PC-3 (cell line): ENCODE results near the gene SCAPER. TPM values are rescaled to one million over a fixed set of nuclear protein-coding genes. Genes with fewer than 3 reads are reported as not detected.

Source experiments
- ATAC-seq: fragments of 200-7000 bp; cut with Tn5 transposase; 2 replicates; pipeline ENCODE4 v1.9.1; 2020; ENCODE audit warnings: mild to moderate bottlenecking, moderate library complexity
- BruUV-seq: library from RNA; stranded (reverse); fragments of 400-500 nt; replicated peaks from 2 replicates; lab custom pipeline; 2021; lab: Mats Ljungman, UMichigan
- CTCF ChIA-PET: fragments of 300-600 bp; sonication (Branson Sonifier 250); formaldehyde crosslinking; loops from one replicate; lab custom pipeline; 2022; ENCODE audit warnings: antibody characterized with exemption; lab: Charles Lee
- POLR2A ChIA-PET: fragments of 300-600 bp; sonication (Branson Sonifier 250); formaldehyde crosslinking; loops from one replicate; lab custom pipeline; 2022; ENCODE audit warnings: antibody characterized with exemption; ENCODE audit not compliant: unreplicated experiment; lab: Charles Lee
- DNase-seq: peaks from one replicate; pipeline ENCODE4 v3.0.0-alpha.2; 2015
- H2AFZ ChIP-seq: fragments of 300-600 bp; sonication (generic); 2 replicates; pipeline ENCODE4 v1.6.0; 2016; ENCODE audit warnings: antibody characterized with exemption, low read length
- H3F3A ChIP-seq: fragments of 300-600 bp; sonication (generic); one replicate; pipeline ENCODE4 v1.6.0; 2017; ENCODE audit warnings: antibody characterized with exemption, low read length, control low read depth, mild to moderate bottlenecking; ENCODE audit not compliant: unreplicated experiment
- H3K27ac ChIP-seq: fragments of 300-600 bp; sonication (generic); 2 replicates; pipeline ENCODE4 v1.5.1; 2016; ENCODE audit warnings: mild to moderate bottlenecking, low read length
- H3K27me3 ChIP-seq: fragments of 300-600 bp; sonication (generic); 2 replicates; pipeline ENCODE4 v1.6.1; 2016; ENCODE audit warnings: low read length, mixed read lengths
- H3K36me3 ChIP-seq: fragments of 300-600 bp; sonication (generic); 2 replicates; pipeline ENCODE4 v1.6.1; 2016; ENCODE audit warnings: low read depth, mixed run types, low read length, mixed read lengths
- H3K4me1 ChIP-seq: fragments of 300-600 bp; sonication (generic); 2 replicates; pipeline ENCODE4 v1.5.1; 2016; ENCODE audit warnings: low read length; ENCODE audit not compliant: insufficient read depth
- H3K4me2 ChIP-seq: fragments of 300-600 bp; sonication (generic); 2 replicates; pipeline ENCODE4 v1.6.0; 2016; ENCODE audit warnings: low read length
- H3K4me3 ChIP-seq: fragments of 300-600 bp; sonication (generic); 2 replicates; pipeline ENCODE4 v1.5.1; 2016; ENCODE audit warnings: mild to moderate bottlenecking, low read length, mixed read lengths
- H3K79me2 ChIP-seq: fragments of 300-600 bp; sonication (generic); 2 replicates; pipeline ENCODE4 v1.6.1; 2017; ENCODE audit warnings: low read length, mixed read lengths
- H3K9ac ChIP-seq: fragments of 300-600 bp; sonication (generic); 2 replicates; pipeline ENCODE4 v1.6.0; 2016; ENCODE audit warnings: mild to moderate bottlenecking, low read length
- H3K9me2 ChIP-seq: fragments of 300-600 bp; sonication (generic); replicated peaks from 2 replicates; pipeline ENCODE4 v1.6.1; 2016; ENCODE audit warnings: mixed run types, low read length, mixed read lengths
- H3K9me3 ChIP-seq: fragments of 300-600 bp; sonication (generic); 2 replicates; pipeline ENCODE4 v1.6.1; 2016; ENCODE audit warnings: low read length, mixed read lengths
- H4K20me1 ChIP-seq: fragments of 300-600 bp; sonication (generic); 2 replicates; pipeline ENCODE4 v1.6.1; 2016; ENCODE audit warnings: low read length, mixed read lengths
- CTCF ChIP-seq: fragments of 300-600 bp; sonication (generic); conservative IDR thresholded peaks from 2 replicates; pipeline ENCODE4 v1.5.1; 2017; ENCODE audit warnings: antibody characterized with exemption, low read depth, mild to moderate bottlenecking, low read length
- EZH2 ChIP-seq: fragments of 300-600 bp; sonication (generic); IDR thresholded peaks from one replicate; pipeline ENCODE4 v1.6.1; 2017; ENCODE audit warnings: antibody characterized with exemption, mild to moderate bottlenecking, low read length; ENCODE audit not compliant: unreplicated experiment
- EZH2phosphoT487 ChIP-seq: fragments of 300-600 bp; sonication (generic); IDR thresholded peaks from 2 replicates; pipeline ENCODE4 v1.6.1; 2018; ENCODE audit warnings: mild to moderate bottlenecking, antibody characterized with exemption, low read length, borderline replicate concordance
- intact Hi-C: fragments of 100-400 bp; cut with micrococcal nuclease; formaldehyde crosslinking; loops from 2 replicates; pipeline ENCODE4 v1.9.0; 2023
- total RNA-seq: library from RNA; depleted of rRNA; stranded (reverse); fragments of >200 nt; gene quantifications from 2 replicates; pipeline ENCODE4 v1.2.3, GENCODE V29; 2014

SCAPER gene
- total RNA-seq, 1 experiment from 2014 or later, result 6.0 TPM

DNA sequence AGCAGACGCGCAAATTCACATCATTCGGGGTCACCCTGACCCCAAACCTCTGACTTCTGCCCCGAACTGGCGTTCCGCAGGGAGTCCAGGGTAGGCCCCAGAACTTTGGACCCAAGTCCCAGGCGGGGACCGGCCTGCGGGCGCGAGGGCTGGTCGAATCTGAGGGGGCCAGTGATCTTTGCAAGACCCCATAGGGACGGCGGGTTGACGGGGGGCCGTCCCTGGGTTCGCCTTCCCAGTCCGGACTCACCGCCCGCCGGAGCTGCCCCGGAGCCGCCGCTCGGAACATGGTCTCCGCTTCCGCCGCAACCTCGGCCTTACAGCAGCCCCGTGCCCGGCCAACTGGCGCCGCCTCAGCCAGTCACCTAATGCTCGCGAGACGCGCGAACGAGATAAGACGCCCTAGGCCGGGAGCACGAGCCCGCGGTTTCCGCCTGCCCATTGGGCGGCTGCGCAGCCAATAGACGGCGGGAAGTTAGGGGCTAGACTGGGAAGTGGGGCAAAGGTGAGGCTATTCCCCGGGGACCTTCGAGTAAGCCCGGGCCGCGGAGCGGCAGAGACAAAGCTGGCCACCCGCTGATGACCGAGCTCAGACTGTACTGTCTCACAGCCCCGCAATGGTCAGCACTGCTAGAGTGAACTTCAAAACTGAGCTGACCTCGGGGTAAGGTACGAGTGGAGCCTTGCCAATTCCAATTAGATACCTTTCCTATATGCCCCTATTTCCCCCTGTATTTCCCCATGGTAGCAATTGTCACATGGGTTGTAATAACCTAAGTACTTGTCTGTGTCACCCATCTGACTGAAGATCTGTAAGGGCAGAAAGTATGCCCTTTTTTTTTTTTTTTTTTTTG, 593.8 kb downstream of the SCAPER start, which contains the start of gene ETFA:
Gene ETFA (minus strand): TSS at position 370 of the 854 bp plus-strand sequence. CDS start 81 bp downstream, at position 289.
- peaks cover 50% of the 10 kb centered on the region for H3K79me2 ChIP-seq
- DNase-seq (peak; percentile 91), ATAC-seq (peak; percentile 64)
- TF ChIP-seq CTCF (no peak), EZH2 (no peak), EZH2phosphoT487 (no peak)
- peak within 1 kb of the TSS; percentile 83 for H3K4me3 ChIP-seq
- H3K9me2 ChIP-seq, result no peaks in the 10 kb centered on the region
- H3K36me3 ChIP-seq, result no peaks in the 10 kb centered on the region
- no TSS peak for BruUV-seq
- H3F3A ChIP-seq, result peaks cover 11% of the 10 kb centered on the region
- ChIA-PET CTCF (no interaction called here), POLR2A (interaction anchor here (0.7 kb wide), 1 partner anchor 173 kb away, joined by 4 read pairs; no protein-coding TSS in a partner anchor)
- intact Hi-C loops, result no loop called here
- peaks cover 4% of the 10 kb centered on the region; the same call in 1 of the 2 replicates for H4K20me1 ChIP-seq
- H3K4me2 ChIP-seq, result peak within 1 kb of the TSS; percentile 97
- H3K9me3 ChIP-seq, result no peaks in the 10 kb centered on the region
- H3K27ac ChIP-seq, result peak within 1 kb of the TSS; percentile 96
- peak within 1 kb of the TSS; percentile 94 for H3K9ac ChIP-seq
- H2AFZ ChIP-seq, result peak within 1 kb of the TSS; percentile 56
- H3K27me3 ChIP-seq, result no peaks in the 10 kb centered on the region
- peaks cover 45% of the 10 kb centered on the region for H3K4me1 ChIP-seq

GRCh38 chr15:76310475-76311099, 594.6 kb downstream of the SCAPER start:
- H3K27ac ChIP-seq, result peak overlapping the region; percentile 96
- no peak for ATAC-seq
- peaks cover 45% of the 10 kb centered on the region for H3K4me1 ChIP-seq
- no peak for TF ChIP-seq CTCF
- no peak for TF ChIP-seq EZH2
- no peak for TF ChIP-seq EZH2phosphoT487
- BruUV-seq, result TSS peak; percentile 55
- peak; percentile 3 for DNase-seq
- CTCF ChIA-PET, result no interaction called here
- no peaks in the 10 kb centered on the region for H3K9me3 ChIP-seq
- H3K27me3 ChIP-seq, result no peaks in the 10 kb centered on the region
- H4K20me1 ChIP-seq, result peaks cover 4% of the 10 kb centered on the region; the same call in 1 of the 2 replicates
- POLR2A ChIA-PET, result interaction anchor here (0.6 kb wide), 1 partner anchor 27 kb away, joined by 3 read pairs; no protein-coding TSS in a partner anchor
- H2AFZ ChIP-seq, result peak overlapping the region; percentile 56
- H3K9ac ChIP-seq, result peak overlapping the region; percentile 94
- intact Hi-C loops, result no loop called here
- peak overlapping the region; percentile 97 for H3K4me2 ChIP-seq
- no peaks in the 10 kb centered on the region for H3K36me3 ChIP-seq
- H3K9me2 ChIP-seq, result no peaks in the 10 kb centered on the region
- H3K4me3 ChIP-seq, result peak overlapping the region; percentile 83
- H3F3A ChIP-seq, result peaks cover 11% of the 10 kb centered on the region
- peaks cover 57% of the 10 kb centered on the region for H3K79me2 ChIP-seq
